ENCODE measurements around the gene TANC1. TPM values are rescaled to one million over a fixed set of nuclear protein-coding genes. Genes with fewer than 3 reads are reported as not detected.

The TANC1 gene
- total and polyA plus RNA-seq, 2 donors (not counting 3 experiments of a cell fraction or from before 2014, with no cell fraction given): 58.9 to 99.4 TPM

GRCh38 chr2:158923180-158923594 lies 45.3 kb upstream of the TANC1 start:
- Histone ChIP-seq H3K36me3 (ENCODE audit: control insufficient read depth in 2 of 2, extremely low read depth in 1 of 2, insufficient read depth in 2 of 2, low read length in 2 of 2) (no peaks in the 10 kb centered on the region), H3K79me2 (ENCODE audit: control insufficient read depth, insufficient read depth, low read length) (no peaks in the 10 kb centered on the region), H3K4me2 (ENCODE audit: insufficient read depth, low read length) (no peak overlapping the region), H3K4me3 (replicated peaks in 1 of 3; ENCODE audit: insufficient read depth in 1 of 3, low read depth in 1 of 3, low read length in 3 of 3) (no peak overlapping the region), H4K20me1 (replicated peaks; ENCODE audit: control insufficient read depth, extremely low read depth, insufficient read depth, low read length) (no peaks in the 10 kb centered on the region), H2AFZ (ENCODE audit: low read depth, low read length) (no peak overlapping the region), H3K4me1 (ENCODE audit: control insufficient read depth, extremely low read depth, insufficient read depth, low read length) (peaks cover 9% of the 10 kb centered on the region), H3K27me3 (ENCODE audit: control insufficient read depth in 2 of 2, insufficient read depth in 2 of 2, low read length in 2 of 2) (no peaks in the 10 kb centered on the region), H3K9ac (replicated peaks; ENCODE audit: extremely low read depth, insufficient read depth, low read length) (no peak overlapping the region), H3K9me1 (replicated peaks; ENCODE audit: control insufficient read depth, extremely low read depth, insufficient read depth, low read length) (no peaks in the 10 kb centered on the region), H3K9me3 (replicated peaks; ENCODE audit: control insufficient read depth, insufficient read depth, low read length) (no peaks in the 10 kb centered on the region), H3K27ac (ENCODE audit: insufficient read depth, low read depth, low read length) (no peak overlapping the region)
- dilution Hi-C loops (cut with MboI; ENCODE audit: extremely low pct_ligation_motif_present, low sequenced_read_pairs) (no loop called here), intact Hi-C loops (cut with micrococcal nuclease) (no loop called here)
- TF ChIP-seq CTCF (IDR thresholded peaks at IDR 0.05; ENCODE audit: extremely low read depth in 1 of 2, insufficient read depth in 1 of 2, low read depth in 1 of 2, low read length in 2 of 2): no peak
- TF ChIP-seq MAX (IDR thresholded peaks at IDR 0.05; ENCODE audit: insufficient read depth, insufficient read length): no peak
- TF ChIP-seq MYC (IDR thresholded peaks at IDR 0.05; ENCODE audit: low read depth, low read length): no peak
- TF ChIP-seq EZH2 (IDR thresholded peaks at IDR 0.05; ENCODE audit: borderline replicate concordance, low read depth, low read length, severe bottlenecking): no peak
- no peak for TF ChIP-seq POLR2A (IDR thresholded peaks at IDR 0.05; ENCODE audit: low read depth, low read length)
- TF ChIP-seq GATA2 (IDR thresholded peaks at IDR 0.05; ENCODE audit: insufficient read depth, insufficient read length, low read depth, low read length): no peak
- TF ChIP-seq FOS (IDR thresholded peaks at IDR 0.05; ENCODE audit: borderline replicate concordance, insufficient read depth, low read length): no peak
- no peak for TF ChIP-seq JUN (IDR thresholded peaks at IDR 0.05; ENCODE audit: borderline replicate concordance, insufficient read depth, insufficient read length, low read depth)
- TF ChIP-seq POLR2AphosphoS5 (IDR thresholded peaks at IDR 0.05; ENCODE audit: insufficient read depth, low read depth, low read length): no peak
- BruUV-seq (replicated peaks): no TSS peak
- CTCF ChIA-PET: no interaction called here
- POLR2A ChIA-PET: no interaction called here
- peak; percentile 12 for FAIRE-seq
- peak; percentile 32 for DNase-seq (ENCODE audit: low read depth, low spot score)
